Small intestine (tissue), 7 donors: Measurements from ENCODE around the gene RSF1. TPM values are rescaled to one million over a fixed set of nuclear protein-coding genes. Genes with fewer than 3 reads are reported as not detected.

Experiments
- DNase-seq, 2 donors: peaks; one replicate each; pipeline versions ENCODE4 v3.0.0 to v3.0.0-alpha.2; 2013
- FAIRE-seq: peaks from 2 replicates; lab custom pipeline; 2012; peaks lifted over from hg19 to GRCh38; lab: Jason Lieb, UNC
- H3K27ac ChIP-seq, 3 donors: one replicate each; pipeline ENCODE4 v1.5.1; 2013; ENCODE audit warnings: low read length in 2 of 3, mild to moderate bottlenecking in 2 of 3, control low read depth in 1 of 3, inconsistent platforms in 1 of 3, low read depth in 1 of 3, moderate library complexity in 1 of 3
- H3K27me3 ChIP-seq, 3 donors: one replicate each; pipeline ENCODE4 v1.6.1; 2013; ENCODE audit warnings: low read length in 3 of 3, inconsistent platforms in 1 of 3; ENCODE audit not compliant: control insufficient read depth in 3 of 3, insufficient read depth in 3 of 3
- H3K36me3 ChIP-seq, 3 donors: one replicate each; pipeline ENCODE4 v1.6.1; 2013; ENCODE audit warnings: low read length in 3 of 3, inconsistent platforms in 1 of 3, low read depth in 1 of 3, mild to moderate bottlenecking in 1 of 3, moderate library complexity in 1 of 3; ENCODE audit not compliant: control insufficient read depth in 3 of 3, insufficient read depth in 2 of 3
- H3K4me1 ChIP-seq, 3 donors: one replicate each; pipeline ENCODE4 v1.6.1; 2013; ENCODE audit warnings: low read length in 2 of 3, inconsistent platforms in 1 of 3, low read depth in 1 of 3, mild to moderate bottlenecking in 1 of 3, moderate library complexity in 1 of 3; ENCODE audit not compliant: control insufficient read depth in 3 of 3, insufficient read depth in 2 of 3
- H3K4me3 ChIP-seq, 3 donors: one replicate each; pipeline ENCODE4 v1.5.1; 2013; ENCODE audit warnings: low read length in 3 of 3, control low read depth in 1 of 3, inconsistent platforms in 1 of 3, low read depth in 1 of 3, mild to moderate bottlenecking in 1 of 3, moderate library complexity in 1 of 3
- H3K9me3 ChIP-seq, 2 donors: one replicate each; pipeline ENCODE4 v1.6.1; 2013; ENCODE audit warnings: low read depth in 1 of 2, low read length in 1 of 2; ENCODE audit not compliant: control insufficient read depth in 2 of 2, insufficient read depth in 1 of 2
- WGBS, 3 donors: extraction: QIAGEN DNeasy Blood & Tissue Kit; methylation state at CpG; one replicate each; pipeline ENCODE4 v1.1.7; 2013; 5-methylcytosine and 5-hydroxymethylcytosine counted together
- polyA plus RNA-seq, 4 donors: library from polyadenylated mRNA; stranded (reverse) in 3 of 4; unstranded in 1 of 4; fragments of 200-250 nt in 3 of 4; fragments of 120-200 nt in 1 of 4; gene quantifications; one replicate each; pipeline versions ENCODE4 v1.2.1 to v1.2.3, GENCODE V29; 2013
- donor health status: healthy with polysubstance abuse.
- donor health status: control.
- donor health status: control.
- donor health status: Bipolar disorder and iron deficiency.
- donor health status: healthy.

RSF1 gene
- polyA plus RNA-seq, 4 donors = 9.8 to 28.5 (median 12.1) TPM

GRCh38 chr11:77800449-77800848 lies 20.1 kb downstream of the RSF1 start:
- DNase-seq (no peak), FAIRE-seq (no peak)
- Histone ChIP-seq H3K4me1 (peaks cover 0 to 4% (median 2%) of the 10 kb centered on the region in 3 donors), H3K4me3 (no peak overlapping the region), H3K36me3 (peaks cover 0 to 20% (median 0%) of the 10 kb centered on the region in 3 donors), H3K9me3 (peaks cover 0 to 4% of the 10 kb centered on the region in 2 donors), H3K27ac (no peak overlapping the region), H3K27me3 (no peaks in the 10 kb centered on the region)

GRCh38 chr11:77799338-77799737 lies 21.2 kb downstream of the RSF1 start:
- H3K27me3 ChIP-seq = no peaks in the 10 kb centered on the region
- H3K4me1 ChIP-seq = peaks cover 0 to 4% (median 2%) of the 10 kb centered on the region in 3 donors
- no peak for FAIRE-seq
- peaks cover 0 to 17% (median 0%) of the 10 kb centered on the region in 3 donors for H3K36me3 ChIP-seq
- H3K9me3 ChIP-seq = peaks cover 0 to 4% of the 10 kb centered on the region in 2 donors
- WGBS, 3 donors = 70 to 87% (median 84%) methylated on average over 3 of the region's 3 CpGs
- H3K4me3 ChIP-seq = no peak overlapping the region
- DNase-seq = no peak
- H3K27ac ChIP-seq = no peak overlapping the region

- no peak overlapping the region for H3K4me3 ChIP-seq
Observed at GRCh38 chr11:77793972-77794371, 26.6 kb downstream of the RSF1 start.

GRCh38 chr11:77791301-77791700 lies 29.2 kb downstream of the RSF1 start:
- 96 to 99% (median 98%) methylated on average over 4 of the region's 4 CpGs for WGBS, 3 donors
- no peak overlapping the region for H3K27ac ChIP-seq
- H3K36me3 ChIP-seq = peaks cover 0 to 22% (median 0%) of the 10 kb centered on the region in 3 donors
- H3K4me1 ChIP-seq = peaks cover 0 to 4% (median 0%) of the 10 kb centered on the region in 3 donors
- H3K27me3 ChIP-seq = no peaks in the 10 kb centered on the region
- no peak overlapping the region for H3K4me3 ChIP-seq
- DNase-seq (no peak), FAIRE-seq (no peak)
- H3K9me3 ChIP-seq = peaks cover 0 to 31% of the 10 kb centered on the region in 2 donors

More at GRCh38 chr11:77793972-77794371, 26.6 kb downstream of the RSF1 start:
- Histone ChIP-seq H3K9me3 (peaks cover 0 to 35% of the 10 kb centered on the region in 2 donors), H3K36me3 (peaks cover 0 to 26% (median 0%) of the 10 kb centered on the region in 3 donors), H3K4me1 (peaks cover 0 to 4% (median 0%) of the 10 kb centered on the region in 3 donors), H3K27me3 (no peaks in the 10 kb centered on the region), H3K27ac (no peak overlapping the region)
- no peak for DNase-seq
- no peak for FAIRE-seq
- WGBS, 3 donors = 93 to 95% (median 94%) methylated on average over 2 of the region's 2 CpGs

- H3K4me1 ChIP-seq = peaks cover 0 to 4% (median 0%) of the 10 kb centered on the region in 3 donors
- no peak for DNase-seq
- no peak overlapping the region for H3K4me3 ChIP-seq
- no peak for FAIRE-seq
- H3K36me3 ChIP-seq = peaks cover 0 to 24% (median 0%) of the 10 kb centered on the region in 3 donors
- WGBS, 3 donors = 94 to 98% (median 97%) methylated on average over 5 of the region's 5 CpGs
- no peak overlapping the region for H3K27ac ChIP-seq
- H3K9me3 ChIP-seq = peaks cover 0 to 31% of the 10 kb centered on the region in 2 donors
- no peaks in the 10 kb centered on the region for H3K27me3 ChIP-seq
Observed at GRCh38 chr11:77789731-77790476, 30.6 kb downstream of the RSF1 start.

- peaks cover 0 to 31% of the 10 kb centered on the region in 2 donors for H3K9me3 ChIP-seq
- 87 to 93% (median 90%) methylated on average over 11 of the region's 11 CpGs for WGBS, 3 donors
- H3K27ac ChIP-seq = no peak overlapping the region
- DNase-seq (no peak), FAIRE-seq (no peak)
- H3K27me3 ChIP-seq = no peaks in the 10 kb centered on the region
- peaks cover 0 to 4% (median 0%) of the 10 kb centered on the region in 3 donors for H3K4me1 ChIP-seq
- peaks cover 0 to 24% (median 0%) of the 10 kb centered on the region in 3 donors for H3K36me3 ChIP-seq
- no peak overlapping the region for H3K4me3 ChIP-seq
Observed at GRCh38 chr11:77789061-77789730, 31.3 kb downstream of the RSF1 start.

GRCh38 chr11:77784572-77784971 lies 36.0 kb downstream of the RSF1 start:
- Histone ChIP-seq H3K27me3 (no peaks in the 10 kb centered on the region), H3K4me1 (no peaks in the 10 kb centered on the region), H3K36me3 (peaks cover 0 to 11% (median 0%) of the 10 kb centered on the region in 3 donors), H3K9me3 (peaks cover 0 to 2% of the 10 kb centered on the region in 2 donors), H3K4me3 (no peak overlapping the region), H3K27ac (no peak overlapping the region)
- FAIRE-seq (no peak), DNase-seq (no peak)
- WGBS, 3 donors = 70 to 84% (median 80%) methylated on average over 3 of the region's 3 CpGs

- DNase-seq (no peak), FAIRE-seq (peak; percentile 71)
- no peaks in the 10 kb centered on the region for H3K4me1 ChIP-seq
- peaks cover 0 to 5% (median 0%) of the 10 kb centered on the region in 3 donors for H3K36me3 ChIP-seq
- no peaks in the 10 kb centered on the region for H3K27me3 ChIP-seq
- no peak overlapping the region for H3K27ac ChIP-seq
- no peaks in the 10 kb centered on the region for H3K9me3 ChIP-seq
- WGBS, 3 donors = 92 to 100% (median 94%) methylated on average over 1 of the region's 1 CpG
- H3K4me3 ChIP-seq = no peak overlapping the region
Observed at GRCh38 chr11:77783025-77783424, 37.5 kb downstream of the RSF1 start.
